Type B pancreatic cell (in vitro differentiated cells): Measurements from ENCODE around the gene SAE1. TPM values are rescaled to one million over a fixed set of nuclear protein-coding genes. Genes with fewer than 3 reads are reported as not detected.

Experiments
- DNase-seq: peaks from one replicate; pipeline ENCODE4 v3.0.0; 2021; ENCODE audit warnings: mixed read lengths; ENCODE audit not compliant: unreplicated experiment; ENCODE audit errors: extremely low spot score
- H3K27ac Mint-ChIP-seq: 2 replicates; pipeline ENCODE4 v1.8.0; 2021; ENCODE audit warnings: mild to moderate bottlenecking, mixed read lengths
- H3K27me3 Mint-ChIP-seq: 2 replicates; pipeline ENCODE4 v1.8.0; 2021; ENCODE audit warnings: mixed read lengths
- H3K36me3 Mint-ChIP-seq: 2 replicates; pipeline ENCODE4 v1.8.0; 2021; ENCODE audit warnings: mixed read lengths
- H3K4me1 Mint-ChIP-seq: one replicate; pipeline ENCODE4 v1.8.0; 2021; ENCODE audit warnings: mixed read lengths; ENCODE audit not compliant: unreplicated experiment
- H3K4me3 Mint-ChIP-seq: 2 replicates; pipeline ENCODE4 v1.8.0; 2021; ENCODE audit warnings: mild to moderate bottlenecking, mixed read lengths
- H3K9me3 Mint-ChIP-seq: 2 replicates; pipeline ENCODE4 v1.8.0; 2021; ENCODE audit warnings: mixed read lengths
- CTCF ChIP-seq: fragments of 200-600 bp; sonication (generic); conservative IDR thresholded peaks from 2 replicates; pipeline ENCODE4 v1.5.0; 2021; ENCODE audit warnings: antibody characterized with exemption, mild to moderate bottlenecking
- total RNA-seq: library from RNA; stranded (reverse); gene quantifications from 2 replicates; pipeline ENCODE4 v1.2.1, GENCODE V29; 2021; ENCODE audit warnings: low replicate concordance

SAE1 gene
- total RNA-seq, 1 donor from 2014 or later, result 155 TPM

GRCh38 chr19:47230054-47230920 lies 99.7 kb downstream of the SAE1 start:
- Mint-ChIP-seq H3K4me1 (peaks cover 22% of the 10 kb centered on the region), H3K9me3 (no peaks in the 10 kb centered on the region), H3K27me3 (no peaks in the 10 kb centered on the region), H3K27ac (no peak overlapping the region), H3K4me3 (peak overlapping the region; percentile 26), H3K36me3 (peaks cover 5% of the 10 kb centered on the region)
- TF ChIP-seq CTCF, result peak; percentile 96
- peak; percentile 83 for DNase-seq

- no peak for DNase-seq
Observed at GRCh38 chr19:47230921-47231214, 100.2 kb downstream of the SAE1 start, which contains the start of gene BBC3. TSS of gene BBC3 (minus strand) at chr19:47231199. CDS start at chr19:47228431, 2,768 bp downstream.

GRCh38 chr19:47231215-47232054 lies 100.8 kb downstream of the SAE1 start:
- Mint-ChIP-seq H3K4me1 (peaks cover 16% of the 10 kb centered on the region), H3K36me3 (no peaks in the 10 kb centered on the region), H3K27me3 (peaks cover 3% of the 10 kb centered on the region), H3K27ac (peak overlapping the region; percentile 92), H3K4me3 (peak overlapping the region; percentile 84), H3K9me3 (no peaks in the 10 kb centered on the region)
- DNase-seq, result peak; percentile 91
- TF ChIP-seq CTCF, result no peak

More at GRCh38 chr19:47230921-47231214, 100.2 kb downstream of the SAE1 start, which contains the start of gene BBC3:
- no peak for TF ChIP-seq CTCF
- Mint-ChIP-seq H3K36me3 (no peaks in the 10 kb centered on the region), H3K9me3 (no peaks in the 10 kb centered on the region), H3K27me3 (no peaks in the 10 kb centered on the region), H3K27ac (peak within 1 kb of the TSS; percentile 92), H3K4me3 (peak within 1 kb of the TSS; percentile 84), H3K4me1 (peaks cover 16% of the 10 kb centered on the region)

- no peak for TF ChIP-seq CTCF
- H3K36me3 Mint-ChIP-seq, result no peaks in the 10 kb centered on the region
- DNase-seq, result no peak
- H3K4me3 Mint-ChIP-seq, result peak overlapping the region; percentile 84
- H3K9me3 Mint-ChIP-seq, result no peaks in the 10 kb centered on the region
- peaks cover 3% of the 10 kb centered on the region for H3K27me3 Mint-ChIP-seq
- peak overlapping the region; percentile 92 for H3K27ac Mint-ChIP-seq
- peaks cover 16% of the 10 kb centered on the region for H3K4me1 Mint-ChIP-seq
Observed at GRCh38 chr19:47232422-47233211, 102.0 kb downstream of the SAE1 start.

GRCh38 chr19:47236072-47236675 lies 105.5 kb downstream of the SAE1 start:
- peaks cover 19% of the 10 kb centered on the region for H3K27me3 Mint-ChIP-seq
- peaks cover 20% of the 10 kb centered on the region for H3K4me1 Mint-ChIP-seq
- DNase-seq, result no peak
- no peak overlapping the region for H3K4me3 Mint-ChIP-seq
- no peak overlapping the region for H3K27ac Mint-ChIP-seq
- TF ChIP-seq CTCF, result no peak
- H3K9me3 Mint-ChIP-seq, result no peaks in the 10 kb centered on the region
- no peaks in the 10 kb centered on the region for H3K36me3 Mint-ChIP-seq
